Fibroblast of the aortic adventitia (primary cell): ENCODE results near the gene WFDC9. TPM values are rescaled to one million over a fixed set of nuclear protein-coding genes. Genes with fewer than 3 reads are reported as not detected.
"Not testable (repeated sequence)": the region's sequence is repeated elsewhere in the genome, so short reads cannot be mapped to it uniquely, and the experiment has no call there.

ENCODE experiments used
- DNase-seq: peaks from one replicate; pipeline ENCODE4 v3.0.0-alpha.2; 2010; ENCODE audit warnings: low read depth
- H3K4me3 ChIP-seq: 2 replicates; pipeline ENCODE4 v1.5.1; 2011; ENCODE audit warnings: low read depth, mild to moderate bottlenecking, control low read depth, low read length, moderate library complexity
- CTCF ChIP-seq: IDR thresholded peaks from 2 replicates; pipeline ENCODE4 v1.5.1; 2011; ENCODE audit warnings: mild to moderate bottlenecking, low read length, control low read depth, inconsistent platforms; ENCODE audit not compliant: insufficient read depth
- small RNA-seq: library from RNA; depleted of rRNA; stranded (forward); fragments of <200 nt; gene quantifications from one replicate; pipeline ENCODE3, GENCODE V24; 2012
- total RNA-seq: library from RNA; depleted of rRNA; stranded (reverse); fragments of >200 nt; gene quantifications from 2 replicates; pipeline ENCODE4 v1.2.3, GENCODE V29; 2012; ENCODE audit warnings: low replicate concordance

The WFDC9 gene
- total RNA-seq, 1 donor, result not detected

- TF ChIP-seq CTCF, result no peak
- DNase-seq, result no peak
These were observed 52.9 kb downstream of the WFDC9 start for GRCh38 chr20:45578231-45578630.

GRCh38 chr20:45576995-45577394, 54.1 kb downstream of the WFDC9 start:
- peak; percentile 28 for DNase-seq
- TF ChIP-seq CTCF, result no peak
- no peak overlapping the region for H3K4me3 ChIP-seq

More at GRCh38 chr20:45578231-45578630, 52.9 kb downstream of the WFDC9 start:
- no peak overlapping the region for H3K4me3 ChIP-seq

- no peak overlapping the region for H3K4me3 ChIP-seq
- DNase-seq, result no peak
- no peak for TF ChIP-seq CTCF
These were observed 55.2 kb downstream of the WFDC9 start for GRCh38 chr20:45575931-45576330.

GRCh38 chr20:45569650-45570049, 61.4 kb downstream of the WFDC9 start:
- not testable (repeated sequence) for H3K4me3 ChIP-seq, DNase-seq

GRCh38 chr20:45564760-45565276, 66.3 kb downstream of the WFDC9 start:
- no peak for TF ChIP-seq CTCF
- no peak for DNase-seq

More at GRCh38 chr20:45564760-45565276, 66.3 kb downstream of the WFDC9 start:
- no peak overlapping the region for H3K4me3 ChIP-seq

Small RNAs within 50 kb of the gene (small RNA-seq; reads per million reads assigned to genes)
- not detected for gene RNA5SP485

Other genes starting within 250 kb of the WFDC9 start
- gene DBNDD2, start 223.0 kb downstream of the WFDC9 start, total RNA-seq, result 1.3 and 4.6 TPM in 2 replicates
- gene PIGT, start 215.1 kb downstream of the WFDC9 start, total RNA-seq, result 19.9 and 67.4 TPM in 2 replicates
- gene WFDC2, start 161.5 kb downstream of the WFDC9 start, total RNA-seq, result not detected in 2 replicates
- not detected in 2 replicates for gene SPINT3, start 115.7 kb downstream of the WFDC9 start, total RNA-seq
- gene WFDC6, start 91.8 kb downstream of the WFDC9 start, total RNA-seq, result not detected in 2 replicates
- gene EPPIN, start 83.9 kb downstream of the WFDC9 start, total RNA-seq, result not detected in 2 replicates
- gene WFDC8, start 52.0 kb downstream of the WFDC9 start, total RNA-seq, result not detected in 2 replicates
- not detected in 2 replicates for gene WFDC10A, start 1.5 kb downstream of the WFDC9 start, total RNA-seq
- gene WFDC11, start 39.0 kb upstream of the WFDC9 start, total RNA-seq, result not detected in 2 replicates
- gene WFDC13, start 70.8 kb upstream of the WFDC9 start, total RNA-seq, result not detected in 2 replicates
- not detected in 2 replicates for gene WFDC10B, start 73.7 kb upstream of the WFDC9 start, total RNA-seq
- not detected in 2 replicates for gene SPINT4, start 91.1 kb upstream of the WFDC9 start, total RNA-seq
- gene WFDC3, start 160.6 kb upstream of the WFDC9 start, total RNA-seq, result 0.18 TPM in 1 of 2 replicates, not detected in the other
- gene DNTTIP1, start 160.7 kb upstream of the WFDC9 start, total RNA-seq, result 17.4 and 26.4 TPM in 2 replicates
- gene UBE2C, start 181.4 kb upstream of the WFDC9 start, total RNA-seq, result 0.49 and 53.3 TPM in 2 replicates
- gene TNNC2, start 196.0 kb upstream of the WFDC9 start, total RNA-seq, result 0.45 and 1.8 TPM in 2 replicates
- 88.8 and 90.7 TPM in 2 replicates for gene SNX21, start 202.5 kb upstream of the WFDC9 start, total RNA-seq
- gene ACOT8, start 226.1 kb upstream of the WFDC9 start, total RNA-seq, result 17.7 and 25.8 TPM in 2 replicates
- gene ZSWIM3, start 226.3 kb upstream of the WFDC9 start, total RNA-seq, result 1.9 and 4.3 TPM in 2 replicates
- 4.0 and 15.1 TPM in 2 replicates for gene ZSWIM1, start 249.9 kb upstream of the WFDC9 start, total RNA-seq